ENCODE results near the gene KIF26B. TPM values are rescaled to one million over a fixed set of nuclear protein-coding genes. Genes with fewer than 3 reads are reported as not detected.
"Not testable (repeated sequence)": the region's sequence is repeated elsewhere in the genome, so short reads cannot be mapped to it uniquely, and the experiment has no call there.

The KIF26B gene
- total RNA-seq, 1 experiment from 2014 or later: 1.7 TPM

DNA sequence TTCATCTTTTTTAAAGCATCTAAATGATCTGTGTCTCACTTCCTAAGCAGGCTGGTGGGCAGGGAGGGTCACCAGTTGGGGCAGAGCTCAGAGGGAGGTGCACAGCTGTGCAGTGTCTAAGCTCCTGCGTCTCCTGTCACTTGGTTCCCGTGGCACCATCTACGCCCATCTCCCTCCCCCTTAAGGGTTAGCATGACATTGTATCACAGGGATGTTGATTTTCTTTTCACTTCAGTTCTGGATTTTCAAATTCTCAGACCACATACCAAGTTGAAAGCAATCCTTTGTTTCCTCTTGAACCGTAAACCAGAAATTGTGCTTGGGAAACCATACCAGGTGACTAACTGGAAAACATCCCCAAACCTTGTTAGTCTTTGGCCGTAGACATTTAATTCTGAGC is 187.0 kb downstream of the KIF26B start:
- no peak for DNase-seq
- Histone ChIP-seq H3K4me3 (ENCODE audit: insufficient read depth, low read depth, low read length) (no peak overlapping the region), H3K36me3 (replicated peaks; ENCODE audit: control insufficient read depth, insufficient read depth, low read length) (no peaks in the 10 kb centered on the region), H3K27me3 (ENCODE audit: control insufficient read depth, insufficient read depth, low read length) (no peaks in the 10 kb centered on the region)

DNA sequence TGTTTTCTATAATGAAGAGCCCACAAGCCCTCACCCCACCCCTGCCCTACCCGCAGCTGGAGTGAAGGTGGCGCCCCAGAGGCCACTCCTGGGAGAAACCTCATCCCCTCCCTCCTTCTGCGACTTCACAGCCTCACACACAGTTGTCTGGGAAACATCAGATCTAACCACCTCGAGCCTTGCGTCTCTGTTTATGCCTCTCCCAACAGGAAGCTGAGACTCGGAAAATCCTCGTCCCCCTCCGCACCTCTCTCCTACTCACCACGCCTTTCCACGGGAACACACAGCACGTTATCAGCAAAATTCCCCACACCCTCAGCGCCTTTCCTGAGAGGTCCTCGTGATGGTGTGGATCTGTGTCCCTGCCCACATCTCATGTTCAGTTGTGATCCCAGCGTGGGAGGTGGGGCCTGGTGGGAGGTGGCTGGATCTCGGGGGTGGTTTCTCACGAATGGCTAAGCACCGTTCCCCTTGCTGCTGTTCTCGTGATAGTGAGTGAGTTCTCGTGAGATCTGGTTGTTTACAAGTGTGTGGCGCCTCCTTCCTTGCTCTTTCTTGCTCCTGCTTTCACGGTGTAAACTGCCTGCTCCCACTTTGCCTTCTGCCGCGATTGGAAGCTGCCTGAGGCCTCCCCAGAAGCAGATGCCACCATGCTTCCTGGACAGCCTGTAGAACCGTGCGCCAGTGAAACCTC is 190.6 kb downstream of the KIF26B start:
- peak; percentile 87 for DNase-seq
- Histone ChIP-seq H3K36me3 (replicated peaks; ENCODE audit: control insufficient read depth, insufficient read depth, low read length) (no peaks in the 10 kb centered on the region), H3K27me3 (ENCODE audit: control insufficient read depth, insufficient read depth, low read length) (no peaks in the 10 kb centered on the region), H3K4me3 (ENCODE audit: insufficient read depth, low read depth, low read length) (no peak overlapping the region)

DNA sequence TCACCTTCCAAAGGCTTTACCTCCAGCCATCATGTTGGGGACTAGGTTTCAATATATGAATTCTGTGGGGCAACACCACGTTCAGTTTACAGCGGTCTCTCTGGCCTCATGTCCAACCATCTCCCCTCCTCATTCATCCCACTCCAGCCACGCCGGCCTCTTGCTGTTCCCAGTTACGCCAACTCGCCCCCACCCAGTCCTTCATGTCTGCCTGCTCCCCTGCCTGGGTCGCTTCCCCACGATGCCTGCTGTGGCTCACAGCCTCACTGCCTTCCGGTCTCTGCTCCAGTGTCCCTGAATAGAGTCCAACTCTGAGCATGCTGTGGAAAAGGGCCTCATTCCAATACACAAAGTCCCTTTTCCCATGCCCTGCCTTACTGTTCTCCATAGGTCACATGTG is 193.8 kb downstream of the KIF26B start:
- Histone ChIP-seq H3K4me3 (ENCODE audit: insufficient read depth, low read depth, low read length) (no peak overlapping the region), H3K27me3 (ENCODE audit: control insufficient read depth, insufficient read depth, low read length) (no peaks in the 10 kb centered on the region), H3K36me3 (replicated peaks; ENCODE audit: control insufficient read depth, insufficient read depth, low read length) (no peaks in the 10 kb centered on the region)
- DNase-seq: no peak

DNA sequence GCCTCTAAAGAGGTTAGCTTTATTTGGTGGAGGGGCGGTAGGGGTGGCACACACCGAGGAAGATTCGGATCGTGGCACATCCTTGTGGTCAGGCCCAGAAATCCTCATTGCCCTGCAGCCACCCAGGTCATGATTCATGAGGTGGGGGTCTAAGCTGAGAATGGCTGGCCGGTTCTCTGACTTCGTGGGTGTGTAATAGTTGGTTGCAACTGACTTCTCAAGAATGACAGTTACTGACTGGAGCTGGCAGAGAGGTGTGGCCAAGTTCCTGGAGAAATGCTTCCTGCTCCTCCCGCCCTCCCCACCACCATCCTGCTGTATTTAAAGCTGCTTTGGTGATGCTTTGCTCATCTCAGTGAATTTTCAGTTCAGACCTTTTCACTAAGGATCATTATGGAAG is 198.6 kb downstream of the KIF26B start:
- no peak overlapping the region for H3K4me3 ChIP-seq (ENCODE audit: insufficient read depth, low read depth, low read length)
- no peaks in the 10 kb centered on the region for H3K27me3 ChIP-seq (ENCODE audit: control insufficient read depth, insufficient read depth, low read length)
- DNase-seq: no peak
- no peaks in the 10 kb centered on the region for H3K36me3 ChIP-seq (replicated peaks; ENCODE audit: control insufficient read depth, insufficient read depth, low read length)

DNA sequence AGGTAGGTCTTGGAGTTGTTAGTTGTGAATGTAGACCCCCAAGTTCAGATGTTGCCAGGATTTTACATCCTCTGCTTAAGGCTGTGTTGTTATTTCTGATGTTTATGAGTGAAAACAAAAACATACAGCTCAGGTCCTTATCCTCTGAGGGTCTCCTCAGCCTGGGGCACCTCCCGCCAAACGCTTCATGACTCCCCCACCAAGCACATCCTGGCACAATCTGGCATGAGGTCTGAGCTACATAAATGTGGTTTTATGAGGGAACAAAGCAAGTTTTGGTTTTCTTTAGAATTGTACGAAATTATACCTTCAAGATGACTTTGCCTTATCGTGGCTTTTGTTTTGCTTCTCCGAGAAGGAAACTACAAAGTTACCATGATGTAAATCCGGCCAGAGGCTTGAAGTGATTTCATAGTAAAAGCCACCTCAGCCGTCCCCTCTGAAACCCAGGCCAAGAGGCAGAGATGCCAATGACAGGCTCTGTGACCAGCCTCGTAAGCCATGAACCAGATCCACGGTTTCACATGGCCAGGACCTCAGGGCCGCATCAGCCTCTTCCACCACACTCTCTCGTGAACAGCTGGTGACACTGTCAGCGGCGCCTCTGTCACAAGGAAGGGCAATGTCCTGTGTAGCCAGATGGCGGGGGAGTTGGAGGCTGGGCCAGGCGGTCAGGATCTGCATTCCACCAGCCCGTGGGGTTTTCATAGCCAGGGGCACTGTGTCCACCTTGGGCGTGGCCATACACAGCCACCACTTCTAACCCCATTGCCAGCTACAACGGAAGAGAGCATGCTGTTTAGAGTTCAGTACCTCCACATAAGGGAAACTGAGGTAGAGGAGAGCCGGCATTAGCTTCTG is 199.4 kb downstream of the KIF26B start:
- no peak overlapping the region for H3K4me3 ChIP-seq (ENCODE audit: insufficient read depth, low read depth, low read length)
- no peak for DNase-seq
- no peaks in the 10 kb centered on the region for H3K27me3 ChIP-seq (ENCODE audit: control insufficient read depth, insufficient read depth, low read length)
- no peaks in the 10 kb centered on the region for H3K36me3 ChIP-seq (replicated peaks; ENCODE audit: control insufficient read depth, insufficient read depth, low read length)

DNA sequence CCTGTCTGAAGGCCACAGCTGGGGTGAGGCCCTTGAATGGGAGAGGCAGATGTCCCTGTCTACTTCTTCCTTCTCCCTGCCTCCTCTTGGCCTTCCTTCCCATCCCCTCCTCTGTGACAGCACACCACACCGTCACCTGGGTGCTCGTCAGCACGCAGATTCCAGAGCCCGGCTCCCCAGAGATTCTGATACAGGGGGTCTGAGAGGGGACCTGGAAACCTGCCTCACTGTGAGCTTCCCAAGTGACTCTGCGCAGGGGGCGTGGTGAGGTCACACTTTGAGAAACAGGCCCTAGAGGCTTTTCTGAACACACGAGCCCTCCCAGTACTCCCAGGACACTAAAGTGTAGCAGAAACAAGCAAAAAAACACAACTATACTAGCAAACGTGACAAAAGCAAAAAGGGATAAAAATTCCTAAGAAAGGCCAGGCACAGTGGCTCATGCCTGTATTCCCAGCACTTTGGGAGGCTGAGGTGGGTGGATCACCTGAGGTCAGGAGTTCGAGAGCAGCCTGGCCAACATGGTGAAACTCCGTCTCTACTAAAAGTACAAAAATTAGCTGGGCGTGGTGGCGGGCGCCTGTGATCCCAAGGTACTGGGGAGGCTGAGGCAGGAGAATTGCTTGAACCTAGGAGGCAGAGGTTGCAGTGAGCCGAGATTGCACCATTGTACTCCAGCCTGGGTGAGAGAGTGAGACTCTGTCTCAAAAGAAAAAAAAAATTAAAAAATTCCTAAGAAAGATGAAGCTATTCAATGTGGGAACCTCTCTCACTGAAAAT is 201.3 kb downstream of the KIF26B start:
- not testable (repeated sequence) for H3K27me3 ChIP-seq (ENCODE audit: control insufficient read depth, insufficient read depth, low read length); DNase-seq; H3K36me3 ChIP-seq (replicated peaks; ENCODE audit: control insufficient read depth, insufficient read depth, low read length); H3K4me3 ChIP-seq (ENCODE audit: insufficient read depth, low read depth, low read length)

DNA sequence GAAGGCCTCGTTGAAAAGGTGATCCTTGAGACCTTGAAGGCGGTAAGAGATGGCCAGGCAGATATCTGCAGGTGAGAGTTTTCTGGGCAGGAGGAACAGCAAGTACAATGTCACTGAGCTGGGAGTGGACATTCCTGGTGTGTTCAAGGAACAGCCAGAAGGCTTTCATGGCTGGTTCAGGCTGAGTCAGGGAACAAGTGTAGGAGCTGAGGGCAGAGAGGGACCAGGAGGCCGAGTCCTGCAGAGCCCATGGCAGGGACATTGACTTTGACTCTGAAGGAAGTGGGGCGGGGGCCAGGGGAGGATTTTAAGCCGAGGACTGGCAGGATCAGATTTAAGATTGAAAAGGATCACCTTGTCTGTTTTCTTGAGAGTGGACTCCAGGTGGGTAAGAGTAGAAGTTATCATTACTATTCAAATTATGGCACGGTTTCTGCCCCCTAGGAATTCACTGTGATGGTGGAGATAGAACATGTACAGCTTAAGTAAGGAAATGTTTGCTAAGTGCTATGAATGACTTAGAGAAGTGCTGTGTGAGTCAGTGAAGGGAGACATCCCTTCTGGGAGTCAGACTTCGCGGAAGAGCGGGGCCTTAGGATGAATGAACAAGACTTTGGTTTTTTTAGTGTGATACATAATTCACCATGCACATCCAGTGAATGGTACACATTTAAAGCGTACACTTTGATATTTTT is 202.3 kb downstream of the KIF26B start:
- H3K36me3 ChIP-seq (replicated peaks; ENCODE audit: control insufficient read depth, insufficient read depth, low read length): no peaks in the 10 kb centered on the region

DNA sequence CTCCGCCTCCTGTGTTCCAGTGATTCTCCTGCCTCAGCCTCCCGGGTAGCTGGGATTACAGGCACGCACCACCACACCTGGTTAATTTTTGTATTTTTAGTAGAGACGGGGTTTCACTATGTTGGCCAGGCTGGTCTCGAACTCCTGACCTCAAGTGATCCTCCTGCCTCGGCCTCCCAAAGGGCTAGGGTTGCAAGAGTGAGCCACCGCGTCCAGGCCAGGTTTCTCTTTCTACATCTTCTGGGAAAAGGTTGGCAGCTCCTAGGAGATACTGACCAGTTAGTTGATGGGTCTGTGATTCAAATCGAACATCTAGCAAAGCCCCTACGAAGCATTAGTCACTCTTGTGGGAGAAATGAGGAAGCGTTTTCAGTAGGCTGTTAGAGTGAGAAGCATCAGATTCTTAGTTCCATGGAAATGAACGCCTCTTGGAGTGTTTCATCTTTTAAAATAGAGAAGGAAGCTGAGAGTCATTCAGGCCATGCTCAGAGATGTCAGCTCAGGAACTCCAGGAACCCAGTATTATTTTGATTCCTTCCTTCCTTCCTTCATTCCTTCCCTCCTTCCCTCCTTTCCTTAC is 204.4 kb downstream of the KIF26B start:
- DNase-seq; H3K4me3 ChIP-seq (ENCODE audit: insufficient read depth, low read depth, low read length); H3K27me3 ChIP-seq (ENCODE audit: control insufficient read depth, insufficient read depth, low read length); H3K36me3 ChIP-seq (replicated peaks; ENCODE audit: control insufficient read depth, insufficient read depth, low read length): not testable (repeated sequence)

More for the DNA sequence above, 202.3 kb downstream of the KIF26B start:
- H3K4me3 ChIP-seq (ENCODE audit: insufficient read depth, low read depth, low read length): no peak overlapping the region
- no peak for DNase-seq
- no peaks in the 10 kb centered on the region for H3K27me3 ChIP-seq (ENCODE audit: control insufficient read depth, insufficient read depth, low read length)

DNA sequence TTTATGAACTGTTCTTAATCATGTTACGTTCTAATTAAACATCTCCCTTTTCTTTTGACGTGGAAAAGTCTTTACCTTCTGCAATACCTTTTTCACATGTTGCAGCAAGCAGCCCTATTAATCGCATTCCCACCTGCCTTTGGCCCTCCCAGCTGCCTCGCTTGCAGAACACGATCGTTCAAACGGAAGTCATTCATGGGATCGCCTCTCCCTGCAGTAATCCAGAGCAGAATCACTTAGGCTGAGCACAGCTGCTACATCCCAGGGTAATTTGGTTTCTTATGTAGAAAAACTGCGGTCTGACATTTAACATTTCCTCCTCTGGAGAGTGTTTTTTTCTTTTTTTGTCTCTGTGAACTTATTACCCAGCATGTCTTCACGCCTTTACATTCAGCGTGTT is 206.3 kb downstream of the KIF26B start:
- Histone ChIP-seq H3K36me3 (replicated peaks; ENCODE audit: control insufficient read depth, insufficient read depth, low read length) (no peaks in the 10 kb centered on the region), H3K4me3 (ENCODE audit: insufficient read depth, low read depth, low read length) (no peak overlapping the region), H3K27me3 (ENCODE audit: control insufficient read depth, insufficient read depth, low read length) (no peaks in the 10 kb centered on the region)
- DNase-seq: no peak

DNA sequence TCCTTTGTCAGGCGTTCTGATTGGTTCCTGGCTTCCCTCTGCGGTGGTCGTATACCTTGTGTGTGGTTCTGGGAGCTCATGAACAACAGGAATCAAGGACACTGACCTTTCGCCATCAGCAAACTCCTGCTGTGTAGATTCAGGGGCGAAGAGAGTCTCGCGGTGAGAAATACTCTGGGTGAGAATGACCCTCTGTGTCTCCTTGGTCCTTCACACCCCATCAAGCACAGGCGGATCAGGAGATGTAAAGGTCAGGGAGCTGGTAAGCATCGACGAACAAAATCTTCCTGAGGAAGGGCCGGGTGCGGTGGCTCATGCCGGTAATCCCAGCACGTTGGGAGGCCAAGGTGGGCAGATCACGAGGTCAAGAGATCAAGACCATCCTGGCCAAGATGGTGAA is 207.2 kb downstream of the KIF26B start:
- Histone ChIP-seq H3K27me3 (ENCODE audit: control insufficient read depth, insufficient read depth, low read length) (no peaks in the 10 kb centered on the region), H3K36me3 (replicated peaks; ENCODE audit: control insufficient read depth, insufficient read depth, low read length) (no peaks in the 10 kb centered on the region)
- no peak for DNase-seq

DNA sequence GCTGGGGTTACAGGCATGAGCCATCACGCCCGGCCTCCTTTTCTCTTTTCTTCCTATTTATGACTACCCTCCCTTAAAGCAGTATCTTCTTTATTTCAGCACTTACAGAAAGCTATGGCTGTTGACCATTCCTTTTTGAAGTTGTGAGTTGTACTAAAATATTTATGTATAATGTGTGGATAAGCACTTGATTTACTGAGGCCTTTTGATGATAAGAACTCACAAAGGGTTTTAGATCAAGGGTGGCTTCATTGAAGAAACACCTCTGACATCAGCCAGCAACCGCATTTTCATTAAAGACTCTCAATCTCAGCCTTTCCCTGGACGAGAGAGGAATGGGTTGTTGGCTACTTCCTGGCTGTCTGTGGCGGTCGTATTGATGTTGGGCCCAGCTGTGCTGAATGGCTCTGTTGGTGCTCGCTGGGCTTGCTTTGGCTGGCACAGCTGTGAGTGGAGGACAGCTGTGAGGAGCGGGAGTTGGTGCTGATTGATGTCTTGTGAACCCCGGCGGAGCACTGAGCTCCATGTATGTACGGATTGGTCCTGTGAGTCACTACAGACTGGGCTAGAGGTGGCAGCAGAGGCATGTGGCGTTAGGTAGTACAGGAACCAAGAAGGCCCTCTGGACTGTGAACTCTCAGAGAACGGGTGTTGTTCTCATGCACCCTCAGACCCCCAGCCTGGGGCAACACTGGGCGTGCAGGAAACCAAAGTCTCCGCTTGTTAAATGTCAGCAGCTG is 208.8 kb downstream of the KIF26B start:
- H3K36me3 ChIP-seq (replicated peaks; ENCODE audit: control insufficient read depth, insufficient read depth, low read length): no peaks in the 10 kb centered on the region
- no peaks in the 10 kb centered on the region for H3K27me3 ChIP-seq (ENCODE audit: control insufficient read depth, insufficient read depth, low read length)
- H3K4me3 ChIP-seq (ENCODE audit: insufficient read depth, low read depth, low read length): no peak overlapping the region
- no peak for DNase-seq

More for the DNA sequence above, 207.2 kb downstream of the KIF26B start:
- no peak overlapping the region for H3K4me3 ChIP-seq (ENCODE audit: insufficient read depth, low read depth, low read length)

DNA sequence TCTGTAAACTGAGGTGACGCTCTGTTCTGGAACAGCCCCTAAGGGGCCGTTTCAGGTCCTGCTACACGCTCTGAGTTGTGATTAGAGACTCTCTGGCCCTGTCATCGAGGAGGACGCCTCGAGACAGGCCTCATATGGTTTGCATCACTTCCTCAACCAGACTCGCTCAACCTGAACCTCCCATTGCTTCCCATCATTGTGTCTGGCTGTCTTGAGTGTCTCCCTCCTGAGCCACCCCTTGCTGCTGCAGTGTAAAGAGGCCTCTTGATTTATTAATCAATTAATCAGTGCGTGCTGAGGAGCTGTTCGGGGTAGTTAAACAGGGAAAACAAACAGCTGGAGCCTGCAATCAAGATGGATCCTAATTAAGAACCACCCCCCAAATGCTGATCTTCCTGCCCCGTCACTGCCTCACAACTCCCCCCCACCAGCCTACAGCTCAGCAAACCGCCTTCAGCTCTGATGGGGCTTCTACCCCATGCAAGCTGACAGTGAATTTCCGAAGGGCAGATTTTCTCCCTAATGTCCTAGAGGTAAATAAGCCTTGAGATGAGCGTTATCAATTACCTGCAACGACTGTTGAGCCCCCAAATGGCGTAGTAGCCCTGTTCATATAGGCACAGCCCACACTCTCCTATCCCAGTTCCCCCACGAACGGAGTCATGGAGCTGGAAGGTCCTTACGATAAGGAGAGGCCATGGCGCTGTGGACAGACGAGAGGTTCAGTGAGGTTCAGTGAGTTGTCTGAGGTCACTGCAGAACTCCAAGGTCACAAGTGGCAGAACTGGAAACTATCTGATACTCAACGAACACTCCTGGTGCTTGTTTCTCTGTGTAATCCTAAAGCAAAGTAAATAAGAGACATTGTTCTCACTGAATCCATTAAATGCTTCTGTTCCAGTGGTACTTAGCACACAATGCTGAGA is 210.6 kb downstream of the KIF26B start:
- no peak for DNase-seq
- no peak overlapping the region for H3K4me3 ChIP-seq (ENCODE audit: insufficient read depth, low read depth, low read length)
- H3K36me3 ChIP-seq (replicated peaks; ENCODE audit: control insufficient read depth, insufficient read depth, low read length): no peaks in the 10 kb centered on the region
- no peaks in the 10 kb centered on the region for H3K27me3 ChIP-seq (ENCODE audit: control insufficient read depth, insufficient read depth, low read length)

DNA sequence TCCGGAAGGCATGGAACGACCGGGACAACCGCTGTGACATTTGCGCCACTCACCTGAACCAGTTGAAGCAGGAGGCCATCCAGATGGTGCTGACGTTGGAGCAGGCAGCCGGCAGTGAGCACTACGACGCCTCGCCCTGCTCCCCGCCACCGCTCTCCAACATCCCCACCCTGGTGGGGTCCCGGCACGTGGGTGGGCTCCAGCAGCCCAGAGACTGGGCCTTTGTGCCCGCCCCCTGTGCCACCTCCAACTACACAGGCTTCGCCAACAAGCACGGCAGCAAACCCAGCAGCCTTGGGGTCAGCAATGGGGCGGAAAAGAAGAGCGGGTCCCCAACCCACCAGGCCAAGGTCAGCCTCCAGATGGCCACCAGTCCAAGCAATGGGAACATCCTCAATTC is 212.1 kb downstream of the KIF26B start:
- H3K4me3 ChIP-seq (ENCODE audit: insufficient read depth, low read depth, low read length): no peak overlapping the region
- H3K27me3 ChIP-seq (ENCODE audit: control insufficient read depth, insufficient read depth, low read length): no peaks in the 10 kb centered on the region
- no peaks in the 10 kb centered on the region for H3K36me3 ChIP-seq (replicated peaks; ENCODE audit: control insufficient read depth, insufficient read depth, low read length)
- DNase-seq: no peak
